IMR-90 (cell line): ENCODE measurements around the gene SRC. TPM values are rescaled to one million over a fixed set of nuclear protein-coding genes. Genes with fewer than 3 reads are reported as not detected.

Source experiments
- ATAC-seq: fragments of 200-7000 bp; cut with Tn5 transposase; 2 replicates; pipeline ENCODE4 v1.9.1; 2020; ENCODE audit warnings: low read depth, mild to moderate bottlenecking, moderate library complexity
- BruUV-seq: library from RNA; stranded (reverse); fragments of 400-500 nt; replicated peaks from 2 replicates; lab custom pipeline; 2021; lab: Mats Ljungman, UMichigan
- CTCF ChIA-PET: fragments of 300-600 bp; formaldehyde crosslinking; extraction: SDS; loops from one replicate; lab custom pipeline; 2021; ENCODE audit warnings: antibody characterized with exemption; lab: Yijun Ruan, JAX
- POLR2A ChIA-PET: fragments of 300-600 bp; sonication (Branson Sonifier 250); formaldehyde crosslinking; loops from one replicate; lab custom pipeline; 2022; ENCODE audit warnings: antibody characterized with exemption; ENCODE audit not compliant: unreplicated experiment; lab: Charles Lee
- DNase-seq: peaks from one replicate; pipeline ENCODE4 v3.0.0; 2013
- H2AFZ ChIP-seq: replicated peaks from 2 replicates; pipeline ENCODE3; 2013; ENCODE audit warnings: low read length, mild to moderate bottlenecking; ENCODE audit not compliant: poor library complexity
- H2AK5ac ChIP-seq: 2 replicates; pipeline ENCODE4 v1.6.1; 2013; ENCODE audit warnings: low read depth, low read length, inconsistent platforms
- H2AK9ac ChIP-seq: replicated peaks from 2 replicates; pipeline ENCODE3; 2013; ENCODE audit warnings: mild to moderate bottlenecking, low read depth, low read length, moderate library complexity; ENCODE audit not compliant: poor library complexity
- H2BK120ac ChIP-seq: 2 replicates; pipeline ENCODE4 v1.6.1; 2013; ENCODE audit warnings: low read depth, low read length, inconsistent platforms
- H2BK15ac ChIP-seq: 3 replicates; pipeline ENCODE4 v1.6.1; 2013; ENCODE audit warnings: low read depth, low read length, inconsistent platforms
- H2BK20ac ChIP-seq: 2 replicates; pipeline ENCODE4 v1.6.1; 2013; ENCODE audit warnings: low read depth, mild to moderate bottlenecking, inconsistent platforms, low read length, moderate library complexity
- H2BK5ac ChIP-seq: 2 replicates; pipeline ENCODE4 v1.6.1; 2013; ENCODE audit warnings: mild to moderate bottlenecking, low read depth, low read length, inconsistent platforms; ENCODE audit not compliant: poor library complexity, severe bottlenecking
- H3K14ac ChIP-seq: replicated peaks from 2 replicates; pipeline ENCODE4 v1.6.1; 2013; ENCODE audit warnings: low read depth, low read length, inconsistent platforms
- H3K18ac ChIP-seq: 2 replicates; pipeline ENCODE4 v1.6.1; 2013; ENCODE audit warnings: low read depth, low read length, control low read depth
- H3K23ac ChIP-seq: 2 replicates; pipeline ENCODE4 v1.6.1; 2013; ENCODE audit warnings: low read depth, low read length, inconsistent platforms
- H3K27ac ChIP-seq: 2 replicates; pipeline ENCODE4 v1.5.1; 2013; ENCODE audit warnings: mild to moderate bottlenecking, control low read depth, low read length; ENCODE audit not compliant: insufficient read depth
- H3K27me3 ChIP-seq: 2 replicates; pipeline ENCODE4 v1.6.1; 2013; ENCODE audit warnings: low read length; ENCODE audit not compliant: control insufficient read depth, insufficient read depth
- H3K36me3 ChIP-seq: 2 replicates; pipeline ENCODE4 v1.6.1; 2013; ENCODE audit warnings: low read length, mixed read lengths; ENCODE audit not compliant: control insufficient read depth, insufficient read depth
- H3K4ac ChIP-seq: 2 replicates; pipeline ENCODE4 v1.6.1; 2013; ENCODE audit warnings: low read depth, low read length, inconsistent platforms
- H3K4me1 ChIP-seq: 2 replicates; pipeline ENCODE4 v1.6.1; 2013; ENCODE audit warnings: low read length, mixed read lengths; ENCODE audit not compliant: control insufficient read depth, insufficient read depth
- H3K4me2 ChIP-seq: 2 replicates; pipeline ENCODE4 v1.6.1; 2013; ENCODE audit warnings: low read depth, mild to moderate bottlenecking, control low read depth, low read length, moderate library complexity
- H3K4me3 ChIP-seq: 2 replicates; pipeline ENCODE4 v1.5.1; 2013; ENCODE audit warnings: low read depth, mild to moderate bottlenecking, control low read depth, low read length, moderate library complexity; ENCODE audit not compliant: insufficient read depth
- H3K56ac ChIP-seq: 2 replicates; pipeline ENCODE4 v1.6.1; 2013; ENCODE audit warnings: low read length, inconsistent platforms; ENCODE audit not compliant: insufficient read depth; ENCODE audit errors: extremely low read depth
- H3K79me1 ChIP-seq, 2 experiments: 2 replicates each; pipeline ENCODE4 v1.6.1; 2013; ENCODE audit warnings: low read length in 2 of 2, inconsistent platforms in 1 of 2, low read depth in 1 of 2
- H3K9ac ChIP-seq: 2 replicates; pipeline ENCODE4 v1.6.1; 2013; ENCODE audit warnings: low read depth, low read length, control low read depth
- H3K9me1 ChIP-seq: 2 replicates; pipeline ENCODE4 v1.6.1; 2013; ENCODE audit warnings: low read length, inconsistent platforms; ENCODE audit not compliant: insufficient read depth
- H3K9me3 ChIP-seq: 2 replicates; pipeline ENCODE4 v1.6.1; 2013; ENCODE audit warnings: low read length; ENCODE audit not compliant: control insufficient read depth, insufficient read depth
- H4K20me1 ChIP-seq: 2 replicates; pipeline ENCODE4 v1.6.1; 2013; ENCODE audit warnings: low read length, inconsistent platforms; ENCODE audit not compliant: insufficient read depth
- H4K5ac ChIP-seq: 2 replicates; pipeline ENCODE4 v1.6.1; 2013; ENCODE audit warnings: mild to moderate bottlenecking, low read depth, low read length, control low read depth
- H4K8ac ChIP-seq, 2 experiments: 2 replicates each; pipeline ENCODE4 v1.6.1; 2013; ENCODE audit warnings: low read depth in 2 of 2, low read length in 2 of 2, control low read depth in 1 of 2, inconsistent platforms in 1 of 2
- H4K91ac ChIP-seq: 2 replicates; pipeline ENCODE4 v1.6.1; 2013; ENCODE audit warnings: low read depth, low read length, inconsistent platforms; ENCODE audit not compliant: insufficient read depth
- CEBPB ChIP-seq: IDR thresholded peaks from 2 replicates; pipeline ENCODE4 v1.6.1; 2012; ENCODE audit warnings: low read depth, low read length, improper control_type of control experiment
- MAFK ChIP-seq: IDR thresholded peaks from 2 replicates; pipeline ENCODE4 v1.6.1; 2012; ENCODE audit warnings: low read depth, low read length, improper control_type of control experiment
- MAZ ChIP-seq: IDR thresholded peaks from 2 replicates; pipeline ENCODE4 v1.6.1; 2012; ENCODE audit warnings: low read depth, mild to moderate bottlenecking, low read length, improper control_type of control experiment, moderate library complexity, borderline replicate concordance
- MXI1 ChIP-seq: IDR thresholded peaks from 2 replicates; pipeline ENCODE4 v1.6.1; 2012; ENCODE audit warnings: low read depth, mild to moderate bottlenecking, low read length, moderate library complexity, borderline replicate concordance
- RCOR1 ChIP-seq: IDR thresholded peaks from 2 replicates; pipeline ENCODE4 v1.6.1; 2012; ENCODE audit warnings: mild to moderate bottlenecking, low read length, improper control_type of control experiment; ENCODE audit not compliant: insufficient replicate concordance
- SMC3 ChIP-seq: fragments of 150-350 bp; IDR thresholded peaks from 2 replicates; pipeline ENCODE4 v1.6.1; 2016; ENCODE audit warnings: low read depth, mild to moderate bottlenecking, antibody characterized with exemption, low read length, moderate library complexity
- WGBS, 2 experiments: methylation state at CpG; one replicate each; pipeline versions ENCODE4 v1.1.5 to v1.1.7; 2013; ENCODE audit warnings: missing lambda C conversion rate in 2 of 2; ENCODE audit not compliant: insufficient read length in 1 of 2; ENCODE audit errors: extremely low coverage in 2 of 2; 5-methylcytosine and 5-hydroxymethylcytosine counted together
- dilution Hi-C: fragments of 300-500 bp; cut with HindIII; formaldehyde crosslinking; loops from one replicate; pipeline ENCODE4 v1.14.3; 2018; ENCODE audit warnings: low sequenced_read_pairs; ENCODE audit not compliant: unreplicated experiment
- in situ Hi-C: fragments of 300-500 bp; cut with MboI; formaldehyde crosslinking; loops from 3 replicates; pipeline ENCODE4 v1.14.3; 2019; ENCODE audit warnings: low sequenced_read_pairs, inconsistent platforms, mixed read lengths
- intact Hi-C: fragments of 100-400 bp; cut with micrococcal nuclease; formaldehyde crosslinking; loops from 2 replicates; pipeline ENCODE4 v1.10.0; 2022
- polyA plus RNA-seq, 3 experiments: library from polyadenylated mRNA; depleted of rRNA; stranded (reverse); fragments of >200 nt; gene quantifications; 2 replicates each; pipeline ENCODE4 v1.2.3, GENCODE V29; 2012; ENCODE audit warnings: low replicate concordance in 1 of 3
- total RNA-seq: library from RNA; depleted of rRNA; stranded (reverse); fragments of >200 nt; gene quantifications from 2 replicates; pipeline ENCODE4 v1.2.3, GENCODE V29; 2012
- TF ChIP-seq, protein P1 (sequence below): fragments of 150-350 bp; IDR thresholded peaks from 2 replicates; pipeline ENCODE4 v1.6.1; 2016; ENCODE audit warnings: low read depth, mild to moderate bottlenecking, low read length, moderate library complexity, borderline replicate concordance

The SRC gene
- total and polyA plus RNA-seq, 2 of the 4 experiments (the other 2 are of a cell fraction), result 7.0 to 24.2 TPM

GRCh38 chr20:37379967-37380828 lies 34.3 kb downstream of the SRC start:
- Histone ChIP-seq H3K27ac (no peak overlapping the region), H3K9me3 (no peaks in the 10 kb centered on the region), H4K20me1 (peaks cover 9% of the 10 kb centered on the region; the same call in 1 of the 2 replicates), H2BK15ac (no peak overlapping the region), H3K27me3 (no peaks in the 10 kb centered on the region), H3K23ac (no peak overlapping the region), H3K4me1 (peaks cover 18% of the 10 kb centered on the region), H4K5ac (peak overlapping the region; percentile 7; the same call in 1 of the 2 replicates), H3K14ac (no peak overlapping the region), H3K79me1 (peaks cover 21 to 65% of the 10 kb centered on the region in 2 experiments), H4K8ac (peak overlapping the region in 1 of 2 experiments; percentile 1; a peak in 1 of 4 replicates), H2BK120ac (no peak overlapping the region), H3K56ac (no peak overlapping the region), H3K4me3 (no peak overlapping the region), H3K9ac (no peak overlapping the region), H2AK9ac (no peak overlapping the region), H2BK5ac (no peak overlapping the region), H4K91ac (no peak overlapping the region), H3K9me1 (peaks cover 6% of the 10 kb centered on the region; the same call in 1 of the 2 replicates), H2AK5ac (peak overlapping the region; percentile 40; the same call in 1 of the 2 replicates), H2BK20ac (no peak overlapping the region), H3K4me2 (no peak overlapping the region), H3K36me3 (peaks cover 18% of the 10 kb centered on the region), H3K4ac (peak overlapping the region; percentile 58; the same call in 1 of the 2 replicates), H3K18ac (no peak overlapping the region), H2AFZ (no peak overlapping the region)
- dilution Hi-C loops (no loop called here), in situ Hi-C loops (loop anchor here (5.0 to 10.0 kb wide), 2 partner anchors 98 to 175 kb away; no protein-coding TSS in a partner anchor), intact Hi-C loops (loop anchor here (5.0 kb wide), 1 partner anchor 183 kb away; no protein-coding TSS in a partner anchor)
- ChIA-PET POLR2A (interaction anchor here (0.6 to 0.7 kb wide), 2 partner anchors 17 to 161 kb away, joined by 3 to 4 read pairs; no protein-coding TSS in a partner anchor), CTCF (interaction anchor here (0.6 to 1.0 kb wide), 2 partner anchors 98 to 201 kb away, joined by 3 read pairs; no protein-coding TSS in a partner anchor)
- peak; percentile 45 for ATAC-seq
- WGBS, 2 experiments, result no CpG with 5 or more reads among the region's 14 CpGs
- no TSS peak for BruUV-seq
- no peak for TF ChIP-seq CEBPB
- TF ChIP-seq, protein P1, sequence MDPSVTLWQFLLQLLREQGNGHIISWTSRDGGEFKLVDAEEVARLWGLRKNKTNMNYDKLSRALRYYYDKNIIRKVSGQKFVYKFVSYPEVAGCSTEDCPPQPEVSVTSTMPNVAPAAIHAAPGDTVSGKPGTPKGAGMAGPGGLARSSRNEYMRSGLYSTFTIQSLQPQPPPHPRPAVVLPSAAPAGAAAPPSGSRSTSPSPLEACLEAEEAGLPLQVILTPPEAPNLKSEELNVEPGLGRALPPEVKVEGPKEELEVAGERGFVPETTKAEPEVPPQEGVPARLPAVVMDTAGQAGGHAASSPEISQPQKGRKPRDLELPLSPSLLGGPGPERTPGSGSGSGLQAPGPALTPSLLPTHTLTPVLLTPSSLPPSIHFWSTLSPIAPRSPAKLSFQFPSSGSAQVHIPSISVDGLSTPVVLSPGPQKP, result no peak
- no peak for TF ChIP-seq RCOR1
- no peak for TF ChIP-seq MAZ
- no peak for TF ChIP-seq SMC3
- TF ChIP-seq MAFK, result no peak
- TF ChIP-seq MXI1, result no peak
- peak; percentile 67 for DNase-seq
